ENCODE results near the gene CENPH.
"Not testable (repeated sequence)": the region's sequence is repeated elsewhere in the genome, so short reads cannot be mapped to it uniquely, and the experiment has no call there.

The CENPH gene

DNA sequence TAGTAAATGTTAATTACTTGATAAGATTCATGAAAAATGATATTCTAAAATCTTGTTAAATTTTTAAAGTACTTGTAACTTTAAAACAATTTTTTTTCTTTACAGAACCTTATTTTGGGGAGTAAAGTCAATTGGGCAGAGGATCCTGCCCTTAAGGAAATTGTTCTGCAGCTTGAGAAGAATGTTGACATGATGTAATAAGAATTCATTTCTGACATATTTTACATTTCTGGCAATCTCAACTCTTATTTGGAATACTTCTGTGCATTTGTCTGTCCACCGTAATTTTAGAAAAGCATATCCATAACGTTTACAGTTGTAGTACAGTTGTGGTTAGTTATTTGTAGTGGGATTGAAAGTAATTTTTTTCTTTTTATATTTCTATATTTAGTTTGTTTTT lies 20.2 kb downstream of the CENPH start:
- no peak for DNase-seq (ENCODE audit: low read depth in 3 of 3)

DNA sequence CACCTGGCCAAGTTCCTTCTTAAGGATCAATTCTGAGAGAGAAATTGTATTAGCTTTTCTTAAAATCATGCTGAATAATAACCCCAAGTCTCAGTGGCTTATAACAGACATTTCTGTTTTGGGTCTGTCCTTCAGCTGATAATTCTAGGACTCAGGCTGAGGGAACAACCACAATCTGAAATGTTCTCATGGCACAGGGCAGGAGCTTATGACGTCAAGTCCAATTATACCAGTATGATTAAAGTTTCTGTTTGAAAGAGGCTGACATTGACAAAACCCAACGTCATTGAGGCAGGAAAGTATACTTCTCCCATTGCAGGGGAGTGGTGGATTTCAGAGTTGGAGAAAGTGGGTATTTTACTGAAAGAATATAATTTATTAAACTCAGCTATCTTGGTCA lies 21.8 kb downstream of the CENPH start:
- no peak for DNase-seq (ENCODE audit: low read depth in 3 of 3)

DNA sequence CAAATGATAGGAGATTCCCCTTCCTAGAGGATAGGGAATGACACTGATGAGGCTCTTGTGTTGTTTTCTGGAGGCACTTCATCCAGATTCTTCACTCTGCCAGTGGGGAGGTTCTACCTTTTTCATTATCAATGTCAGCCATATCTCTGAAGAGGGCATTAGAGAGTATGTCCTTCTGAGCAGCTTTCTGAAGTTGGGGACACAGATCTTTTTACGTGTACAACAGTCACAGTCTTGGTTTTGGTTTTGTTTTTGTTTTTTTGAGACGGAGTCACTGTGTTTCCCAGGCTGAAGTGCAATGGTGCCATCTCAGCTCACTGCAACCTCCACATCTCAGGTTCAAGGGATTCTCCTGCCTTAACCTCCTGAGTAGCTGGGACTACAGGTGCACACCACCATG lies 22.6 kb downstream of the CENPH start:
- no peak for DNase-seq (ENCODE audit: low read depth in 3 of 3)

DNA sequence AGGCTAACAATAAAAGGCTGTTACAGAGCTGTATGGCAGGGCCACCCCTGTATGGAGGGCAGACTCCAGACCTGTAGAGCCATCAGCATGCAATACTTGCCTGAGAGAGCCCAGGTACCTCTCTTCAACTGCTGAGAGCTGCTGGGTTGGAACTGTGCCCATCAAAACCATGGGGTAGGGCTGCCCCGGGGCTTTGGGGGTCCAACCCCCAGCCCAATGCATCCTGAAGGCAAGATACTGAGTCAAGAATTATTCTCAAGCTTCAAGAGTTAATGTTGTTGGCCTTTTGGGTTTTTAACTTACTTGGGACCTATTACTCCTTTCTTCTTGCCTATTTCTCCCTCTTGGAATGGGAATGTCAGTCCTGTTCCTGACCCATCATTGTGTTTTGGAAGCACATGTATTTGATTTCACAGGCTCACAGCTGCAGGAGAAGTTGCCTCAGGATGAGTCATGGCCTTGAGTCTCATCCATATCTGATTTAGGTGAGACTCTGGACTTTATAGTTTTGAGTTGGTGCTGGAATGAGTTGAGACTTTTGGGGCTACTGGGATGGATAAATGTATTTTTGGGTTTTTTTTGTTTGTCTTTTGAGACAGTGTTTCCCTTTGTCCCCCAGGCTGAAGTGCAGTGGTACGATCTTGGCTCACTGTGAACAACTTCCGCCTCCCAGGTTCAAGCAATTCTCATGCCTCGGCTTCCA lies 24.3 kb downstream of the CENPH start:
- no peak for DNase-seq (ENCODE audit: low read depth in 3 of 3)

DNA sequence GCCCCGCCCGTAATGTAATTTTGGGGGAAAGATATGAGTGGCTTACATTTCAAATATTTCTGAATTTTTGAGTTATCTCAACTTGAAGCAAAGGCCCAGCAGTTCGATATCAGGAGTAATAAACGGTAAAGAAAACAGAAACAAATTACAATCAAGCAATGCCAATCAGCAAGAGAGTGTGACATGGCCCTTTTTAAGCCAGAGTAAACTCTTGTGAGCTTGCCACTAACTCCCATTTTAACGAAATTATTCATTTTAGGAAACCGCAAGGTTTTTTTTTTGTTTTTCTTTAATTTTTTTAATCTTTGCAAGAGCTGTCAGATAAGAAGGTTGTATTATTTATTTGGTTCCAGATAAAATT lies 27.7 kb downstream of the CENPH start:
- DNase-seq (ENCODE audit: low read depth in 3 of 3), result no peak

DNA sequence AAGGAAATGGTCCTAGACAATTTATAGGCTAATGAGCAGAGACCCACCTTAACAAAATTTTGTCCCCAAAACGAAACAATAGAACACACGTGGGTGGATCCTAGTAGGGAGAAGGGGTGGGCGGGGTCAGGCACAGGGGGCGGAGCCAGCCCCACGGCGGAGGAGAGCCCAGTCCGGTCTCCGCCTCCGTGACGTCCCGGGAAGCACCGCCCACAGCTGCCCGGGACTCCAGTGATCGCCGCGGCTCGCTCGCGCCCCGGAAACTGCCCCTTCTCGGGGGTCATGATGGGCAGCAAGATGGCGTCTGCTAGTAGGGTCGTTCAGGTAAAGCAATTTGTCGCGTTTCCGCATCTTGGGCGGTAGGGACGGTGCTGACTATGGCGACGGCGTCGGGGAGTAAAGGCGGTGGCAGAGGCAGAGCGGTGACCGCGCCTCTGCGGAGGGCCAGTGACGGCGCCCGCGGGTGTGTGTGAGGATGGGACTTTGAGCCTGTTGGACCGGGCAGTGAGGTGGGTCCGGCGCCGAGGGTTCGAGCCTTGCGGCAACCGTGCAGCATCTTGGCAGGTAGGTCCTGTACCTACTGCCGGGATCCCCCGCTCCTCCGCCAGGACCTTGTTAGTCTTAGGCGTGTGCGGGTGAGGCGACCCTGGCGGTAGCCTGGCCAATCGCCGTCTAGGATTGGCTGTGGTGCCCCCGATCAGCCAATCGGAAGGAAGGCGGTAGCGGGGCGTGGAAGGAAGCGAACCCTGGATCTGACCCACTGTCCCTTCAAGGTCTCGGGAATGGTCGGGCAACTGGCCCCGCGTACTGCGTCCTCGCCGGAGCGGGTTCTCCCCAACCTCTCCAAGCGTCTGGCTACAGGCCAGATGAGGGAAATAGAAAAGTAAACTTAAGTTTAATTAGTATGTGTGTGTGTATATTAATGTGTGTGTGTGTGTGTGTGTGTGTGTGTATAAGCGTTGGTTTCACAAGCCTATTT lies 28.5 kb downstream of the CENPH start:
- DNase-seq (ENCODE audit: low read depth in 3 of 3), result peak; percentile 86 to 97 (median 87)

DNA sequence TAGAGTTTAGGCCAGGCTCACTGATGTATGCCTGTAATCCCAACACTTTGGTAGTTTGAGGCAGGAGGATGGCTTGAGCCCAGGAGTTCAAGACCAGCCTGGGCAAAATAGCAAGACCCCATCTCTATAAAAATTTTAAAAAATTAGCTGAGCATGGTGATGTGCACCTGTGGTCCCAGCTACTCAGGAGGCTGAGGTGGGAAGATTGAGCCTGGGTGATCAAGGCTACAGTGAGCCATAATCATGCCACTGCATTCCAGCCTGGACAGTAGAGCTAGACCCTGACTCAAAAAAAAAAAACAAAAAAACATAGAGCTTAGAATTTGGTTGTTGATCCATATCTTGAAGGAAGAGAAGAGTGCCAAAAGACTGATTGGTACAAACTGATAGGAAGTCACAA lies 30.6 kb downstream of the CENPH start:
- no peak for DNase-seq (ENCODE audit: low read depth in 3 of 3)

DNA sequence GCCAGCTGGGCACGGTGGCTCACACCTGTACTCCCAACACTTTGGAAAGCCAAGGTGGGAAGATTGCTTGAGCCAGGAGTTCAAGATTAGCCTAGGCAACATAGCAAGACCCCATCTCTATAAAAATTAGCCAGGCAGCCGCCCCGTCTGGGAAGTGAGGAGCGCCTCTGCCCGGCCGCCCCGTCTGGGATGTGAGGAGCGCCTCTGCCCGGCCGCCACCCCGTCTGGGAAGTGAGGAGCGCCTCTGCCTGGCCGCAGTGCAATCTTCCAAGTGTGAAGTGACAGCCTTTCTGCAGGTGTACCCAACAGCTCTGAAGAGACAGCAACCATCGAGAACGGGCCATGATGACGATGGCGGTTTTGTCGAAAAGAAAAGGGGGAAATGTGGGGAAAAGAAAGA lies 31.0 kb downstream of the CENPH start:
- DNase-seq (ENCODE audit: low read depth in 3 of 3), result not testable (repeated sequence)

DNA sequence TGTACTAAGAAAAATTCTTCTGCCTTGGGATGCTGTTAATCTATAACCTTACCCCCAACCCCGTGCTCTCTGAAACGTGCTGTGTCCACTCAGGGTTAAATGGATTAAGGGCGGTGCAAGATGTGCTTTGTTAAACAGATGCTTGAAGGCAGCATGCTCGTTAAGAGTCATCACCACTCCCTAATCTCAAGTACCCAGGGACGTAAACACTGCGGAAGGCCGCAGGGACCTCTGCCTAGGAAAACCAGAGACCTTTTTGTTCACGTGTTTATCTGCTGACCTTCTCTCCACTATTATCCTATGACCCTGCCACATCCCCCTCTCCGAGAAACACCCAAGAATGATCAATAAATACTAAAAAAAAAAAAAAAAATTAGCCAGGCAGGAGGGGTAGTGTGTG lies 31.4 kb downstream of the CENPH start:
- not testable (repeated sequence) for DNase-seq (ENCODE audit: low read depth in 3 of 3)

DNA sequence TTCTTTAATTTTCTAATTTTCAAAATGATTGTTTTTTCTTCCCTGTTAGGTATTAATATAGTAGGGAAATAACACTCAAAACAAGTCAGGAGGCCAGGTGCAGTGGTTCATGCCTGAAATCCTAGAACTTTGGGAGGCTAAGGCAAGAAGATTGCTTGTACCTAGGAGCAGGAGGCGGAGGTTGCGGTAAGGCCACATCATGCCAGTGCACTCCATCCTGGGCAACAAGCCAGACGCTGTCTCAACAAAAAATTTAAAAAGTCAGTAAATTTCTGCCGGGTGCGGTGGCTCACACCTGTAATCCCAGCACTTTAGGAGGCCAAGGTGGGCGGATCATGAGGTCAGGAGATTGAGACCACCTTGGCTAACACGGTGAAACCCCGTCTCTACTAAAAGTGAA lies 35.1 kb downstream of the CENPH start:
- no peak for DNase-seq (ENCODE audit: low read depth in 3 of 3)

DNA sequence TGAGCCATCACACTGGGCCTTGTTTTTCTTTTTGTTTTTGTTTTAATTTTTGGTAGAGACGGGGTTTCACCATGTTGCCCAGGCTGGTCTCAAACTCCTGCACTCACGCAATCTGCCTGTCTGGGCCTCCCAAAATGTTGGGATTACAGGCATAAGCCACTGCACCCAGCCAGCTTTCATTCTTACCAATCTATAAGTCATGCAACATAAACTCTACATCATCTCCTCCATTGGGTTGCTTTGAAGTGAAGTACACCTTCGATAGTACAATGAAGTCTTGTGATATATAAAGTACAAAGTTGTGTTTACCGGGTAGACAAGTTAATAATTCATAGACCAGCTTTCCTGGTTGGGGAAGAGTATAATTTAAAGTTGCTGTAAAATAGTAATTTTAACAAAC lies 36.5 kb downstream of the CENPH start:
- DNase-seq (ENCODE audit: low read depth in 3 of 3), result no peak

DNA sequence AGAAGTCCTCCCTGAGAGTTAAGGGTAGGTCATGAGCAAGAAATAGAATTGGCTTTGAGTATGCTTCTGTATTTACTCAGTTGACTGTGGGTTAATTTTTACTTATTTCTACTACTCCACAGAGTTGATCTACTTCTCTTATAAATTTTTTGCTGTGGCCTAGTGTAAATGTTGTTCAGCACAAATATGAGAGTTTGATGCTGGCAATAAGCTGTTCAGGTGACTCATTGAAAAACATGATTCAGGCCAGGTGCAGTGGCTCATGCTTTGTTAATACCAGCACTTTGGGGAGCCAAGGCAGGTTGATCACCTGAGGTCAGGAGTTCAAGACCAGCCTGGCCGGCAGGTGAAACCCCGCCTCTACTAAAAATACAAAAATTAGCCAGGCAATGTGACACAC lies 40.8 kb downstream of the CENPH start:
- no peak for DNase-seq (ENCODE audit: low read depth in 3 of 3)

DNA sequence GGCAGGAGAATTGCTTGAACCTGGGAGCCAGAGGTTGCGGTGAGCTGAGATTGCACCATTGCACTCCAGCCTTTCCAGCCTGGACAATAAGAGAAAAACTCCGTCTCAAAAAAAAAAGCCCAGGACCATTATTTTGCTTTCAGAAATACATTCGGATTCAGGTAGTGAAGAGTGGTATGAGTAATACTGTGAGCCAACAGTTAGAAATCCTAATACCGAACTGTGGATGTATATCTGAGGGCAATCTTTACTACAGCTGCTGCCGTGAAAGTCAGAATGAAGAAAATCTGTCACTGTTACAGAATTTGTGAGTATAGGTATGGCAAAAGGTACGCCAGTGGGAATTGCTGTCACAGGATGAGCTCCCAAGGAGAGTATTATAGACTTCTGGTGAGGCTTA lies 41.9 kb downstream of the CENPH start:
- no peak for DNase-seq (ENCODE audit: low read depth in 3 of 3)

DNA sequence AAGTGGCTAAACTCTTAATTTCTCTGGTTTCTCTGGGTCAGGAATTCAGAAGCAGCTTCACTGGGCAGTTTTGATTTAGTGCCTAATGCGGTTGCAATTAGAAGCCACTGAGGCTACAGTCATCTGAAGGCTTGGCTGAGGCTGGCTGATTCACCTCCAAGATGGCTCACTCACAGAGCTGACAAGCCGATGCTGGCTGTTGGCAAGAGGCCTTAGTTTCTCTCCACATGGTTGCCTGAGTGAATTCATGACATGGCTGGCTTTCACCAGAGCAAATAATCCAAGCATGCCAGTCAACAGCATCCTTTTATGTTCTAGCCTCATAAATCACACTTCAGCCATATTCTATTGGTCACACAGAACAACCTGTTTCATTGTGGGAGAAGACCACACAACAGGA lies 42.5 kb downstream of the CENPH start:
- DNase-seq (ENCODE audit: low read depth in 3 of 3), result no peak

DNA sequence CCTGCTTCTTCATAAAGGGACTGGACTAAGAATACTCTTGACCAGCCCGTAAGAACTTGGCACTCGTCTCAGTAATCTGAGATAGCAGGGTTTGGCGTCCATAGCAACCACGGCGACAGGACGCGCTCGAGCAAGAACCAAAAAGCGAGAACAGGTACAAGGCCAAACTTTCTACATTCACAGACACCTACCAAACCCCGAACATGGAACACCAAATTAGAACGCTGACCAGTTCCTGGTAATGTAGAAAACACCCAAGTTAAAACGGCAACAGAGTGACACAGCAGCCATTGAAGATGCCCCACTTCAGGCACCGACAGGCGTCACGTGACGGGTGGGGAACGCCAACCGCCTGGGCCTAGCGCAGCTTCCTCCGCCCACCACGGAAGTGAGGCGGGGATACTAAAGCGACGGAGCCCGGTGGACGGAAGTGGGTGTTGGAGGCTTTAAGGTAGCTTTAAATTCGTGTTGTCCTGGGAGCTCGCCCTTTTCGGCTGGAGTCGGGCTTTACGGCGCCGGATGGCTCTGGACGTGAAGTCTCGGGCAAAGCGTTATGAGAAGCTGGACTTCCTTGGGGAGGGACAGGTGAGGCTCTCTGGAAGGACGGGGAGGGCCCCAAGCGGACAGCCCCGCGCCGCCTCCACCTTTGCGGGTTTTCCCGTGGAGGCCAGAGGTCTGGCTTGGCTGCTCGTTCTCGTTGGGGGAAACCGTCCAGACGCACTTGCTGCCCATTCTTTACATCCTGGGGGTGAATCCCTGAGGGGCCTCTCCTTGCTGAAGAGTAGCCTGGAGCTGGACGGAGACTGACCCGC lies 45.3 kb downstream of the CENPH start, which contains the start of gene CDK7:
CDK7 (plus strand) TSS at position 430 of the 812 bp plus-strand sequence; CDS start at position 520, 90 bp downstream.
- peak; percentile 85 to 92 (median 87) for DNase-seq (ENCODE audit: low read depth in 3 of 3)

DNA sequence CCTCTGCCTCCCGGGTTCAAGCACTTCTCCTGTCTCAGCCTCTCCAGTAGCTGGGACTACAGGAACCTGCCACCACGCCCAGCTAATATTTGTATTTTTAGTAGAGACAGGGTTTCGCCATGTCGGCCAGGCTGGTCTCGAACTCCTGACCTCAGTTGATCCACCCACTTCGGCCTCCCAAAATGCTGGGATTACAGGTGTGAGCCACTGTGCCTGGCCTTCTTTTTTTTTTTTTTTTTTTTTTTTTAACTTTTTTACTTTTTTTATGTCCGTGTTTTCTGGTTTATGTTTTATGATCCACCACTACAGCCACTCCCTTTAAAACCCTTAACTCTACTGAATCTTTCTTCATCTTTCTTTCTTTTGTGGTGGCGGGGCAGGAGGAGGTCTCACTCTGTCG lies 47.4 kb downstream of the CENPH start:
- not testable (repeated sequence) for DNase-seq (ENCODE audit: low read depth in 3 of 3)

DNA sequence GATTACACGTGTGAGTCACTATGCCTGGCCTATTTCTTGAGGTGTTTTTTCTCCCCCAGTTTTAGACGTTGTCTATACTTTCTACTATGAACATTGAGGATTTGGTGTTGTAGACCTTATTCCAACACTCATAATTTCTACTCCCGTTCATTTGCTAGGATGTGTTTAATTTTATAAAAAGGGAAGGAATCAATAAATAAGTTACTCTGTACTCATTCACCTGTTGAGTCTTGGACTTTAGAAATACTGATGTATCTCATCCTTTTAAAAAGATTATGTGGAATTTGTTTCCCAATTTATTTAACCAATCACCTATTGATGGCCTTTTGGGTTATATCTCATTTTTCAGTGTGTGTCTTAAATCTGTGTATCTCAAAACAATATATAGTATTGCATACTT lies 48.5 kb downstream of the CENPH start:
- no peak for DNase-seq (ENCODE audit: low read depth in 3 of 3)

DNA sequence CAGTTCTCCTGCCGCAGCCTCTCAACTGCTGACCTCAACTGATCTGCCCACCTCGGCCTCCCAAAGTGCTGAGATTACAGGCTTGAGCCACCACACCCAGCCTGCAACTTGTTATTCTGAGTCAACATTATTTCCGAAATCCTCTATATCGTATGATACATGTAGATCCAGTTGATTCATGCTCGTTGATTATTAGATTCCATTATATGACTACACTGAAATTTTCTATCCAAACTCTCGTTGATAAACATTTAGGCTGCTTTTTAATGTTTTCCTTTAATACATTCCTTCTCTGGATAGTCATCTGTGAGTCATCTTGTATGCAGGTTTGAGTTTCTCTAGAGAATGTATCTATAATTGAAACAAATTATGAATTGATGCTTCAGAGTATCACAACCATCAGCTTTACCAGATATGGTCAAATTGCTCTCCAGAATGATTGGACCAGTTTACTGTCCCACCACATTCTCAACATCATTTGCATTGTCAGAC lies 49.4 kb downstream of the CENPH start:
- no peak for DNase-seq (ENCODE audit: low read depth in 3 of 3)

DNA sequence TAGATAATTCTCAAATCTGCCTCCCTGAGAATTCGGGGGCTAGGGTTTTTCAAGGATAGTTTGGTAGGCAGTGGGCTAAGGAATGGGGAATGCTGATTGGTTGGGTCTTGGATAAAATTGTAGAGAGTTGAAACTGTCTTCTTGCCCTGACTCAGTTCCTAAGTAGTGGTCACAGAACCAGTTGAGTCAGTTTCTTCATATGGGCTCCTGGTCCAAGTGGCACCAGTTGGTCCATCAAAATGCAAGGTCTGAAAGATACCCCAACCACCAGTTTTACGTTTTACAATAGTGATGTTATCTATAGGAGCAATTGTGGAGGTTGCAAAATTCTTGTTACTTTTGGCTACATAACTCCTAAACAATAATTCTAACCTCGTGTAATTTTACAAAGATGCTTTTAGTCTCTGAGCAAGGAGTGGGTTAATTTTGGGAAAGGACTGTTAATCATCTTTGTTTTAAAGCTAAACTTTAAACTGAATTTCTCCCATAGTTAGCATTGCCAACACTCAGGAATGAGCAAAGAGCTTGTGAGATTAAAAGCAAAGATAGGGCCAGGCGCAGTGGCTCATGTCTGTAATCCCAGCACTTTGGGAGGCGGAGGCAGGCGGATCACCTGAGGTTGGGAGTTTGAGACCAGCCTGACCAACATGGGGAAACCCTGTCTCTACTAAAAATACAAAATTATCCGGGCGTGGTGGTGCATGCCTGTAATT lies 53.0 kb downstream of the CENPH start:
- DNase-seq (ENCODE audit: low read depth in 3 of 3), result no peak

DNA sequence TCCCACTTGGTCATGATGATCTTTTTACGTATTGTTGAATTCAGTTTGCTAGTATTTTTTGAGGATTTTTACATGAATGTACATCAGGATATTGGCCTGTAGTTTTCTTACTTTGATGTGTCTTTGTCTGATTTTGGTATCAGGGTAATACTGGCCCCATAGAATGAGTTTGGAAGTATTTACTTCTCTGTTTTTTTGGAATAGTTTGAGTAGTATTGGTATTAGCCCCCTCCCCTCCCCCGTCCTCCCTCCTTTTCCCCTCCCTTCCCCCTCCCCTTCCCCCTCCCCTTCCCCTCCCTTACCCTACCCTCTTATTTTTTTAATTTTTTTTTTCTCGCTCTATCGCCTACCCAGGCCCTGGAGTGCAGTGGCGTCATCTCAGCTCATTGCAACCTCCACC lies 55.6 kb downstream of the CENPH start:
- no peak for DNase-seq (ENCODE audit: low read depth in 3 of 3)

DNA sequence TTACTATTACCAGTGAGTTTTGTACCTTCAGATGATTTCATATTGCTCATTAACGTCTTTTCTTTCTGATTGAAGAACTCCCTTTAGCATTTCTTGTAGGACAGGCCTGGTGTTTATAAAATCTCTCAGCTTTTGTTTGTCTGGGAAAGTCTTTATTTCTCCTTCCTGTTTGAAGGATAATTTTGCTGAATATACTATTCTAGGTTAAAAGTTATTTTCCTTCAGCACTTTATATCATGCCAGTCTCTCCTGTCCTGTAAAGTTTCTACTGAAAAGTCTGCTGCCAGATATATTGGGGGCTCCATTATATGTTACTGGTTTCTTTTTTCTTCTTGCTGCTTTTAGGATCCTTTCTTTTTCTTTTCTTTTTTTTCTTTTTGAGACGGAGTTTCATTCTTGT lies 58.6 kb downstream of the CENPH start:
- no peak for DNase-seq (ENCODE audit: low read depth in 3 of 3)
